GM23338 (cell line): Measurements from ENCODE around the gene MME. TPM values are rescaled to one million over a fixed set of nuclear protein-coding genes. Genes with fewer than 3 reads are reported as not detected.

Source experiments
- ATAC-seq: fragments of 200-7000 bp; cut with Tn5 transposase; 3 replicates; pipeline ENCODE4 v1.9.1; 2020
- DNase-seq: peaks from one replicate; pipeline ENCODE4 v3.0.0-alpha.2; 2015; ENCODE audit warnings: low spot score
- H2AFZ ChIP-seq: fragments of 200-600 bp; sonication (generic); 2 replicates; pipeline ENCODE4 v1.8.0; 2016; ENCODE audit warnings: antibody characterized with exemption, mild to moderate bottlenecking, moderate library complexity
- H3F3A ChIP-seq: fragments of 200-600 bp; sonication (generic); replicated peaks from 2 replicates; pipeline ENCODE4 v1.8.0; 2017; ENCODE audit warnings: antibody characterized with exemption, mixed run types, low read depth
- H3K27ac ChIP-seq: fragments of 200-600 bp; sonication (generic); 2 replicates; pipeline ENCODE4 v1.6.1; 2016; ENCODE audit warnings: low read depth
- H3K27me3 ChIP-seq: fragments of 200-600 bp; sonication (generic); 2 replicates; pipeline ENCODE4 v1.8.0; 2016; ENCODE audit warnings: mild to moderate bottlenecking, mixed run types, moderate library complexity; ENCODE audit not compliant: insufficient read depth
- H3K36me3 ChIP-seq: fragments of 200-600 bp; sonication (generic); 2 replicates; pipeline ENCODE4 v1.8.0; 2016; ENCODE audit warnings: mild to moderate bottlenecking; ENCODE audit not compliant: insufficient read depth
- H3K4me1 ChIP-seq: fragments of 200-600 bp; sonication (generic); 2 replicates; pipeline ENCODE4 v1.8.0; 2016; ENCODE audit warnings: mild to moderate bottlenecking, moderate library complexity; ENCODE audit not compliant: insufficient read depth
- H3K4me2 ChIP-seq: fragments of 200-600 bp; sonication (generic); 2 replicates; pipeline ENCODE4 v1.7.1; 2017; ENCODE audit warnings: mixed run types
- H3K4me3 ChIP-seq: fragments of 200-600 bp; sonication (generic); 2 replicates; pipeline ENCODE4 v1.6.1; 2016; ENCODE audit warnings: mixed run types
- H3K79me2 ChIP-seq: fragments of 200-600 bp; sonication (generic); replicated peaks from 2 replicates; pipeline ENCODE4 v1.8.0; 2017; ENCODE audit warnings: mild to moderate bottlenecking; ENCODE audit not compliant: insufficient read depth
- H3K9me2 ChIP-seq: fragments of 200-600 bp; sonication (generic); 2 replicates; pipeline ENCODE4 v1.8.0; 2017; ENCODE audit not compliant: insufficient read depth
- H4K20me1 ChIP-seq: fragments of 200-600 bp; sonication (generic); replicated peaks from 2 replicates; pipeline ENCODE4 v1.8.0; 2017; ENCODE audit warnings: mild to moderate bottlenecking; ENCODE audit not compliant: insufficient read depth
- H3K27ac Mint-ChIP-seq: 2 replicates; pipeline ENCODE4 v1.8.0; 2020; ENCODE audit warnings: inconsistent platforms, mild to moderate bottlenecking, moderate library complexity, mixed read lengths
- H3K27me3 Mint-ChIP-seq: 3 replicates; pipeline ENCODE4 v1.8.0; 2022; ENCODE audit warnings: low read depth, mild to moderate bottlenecking, moderate library complexity, mixed read lengths, inconsistent platforms; ENCODE audit not compliant: insufficient read depth, poor library complexity
- H3K36me3 Mint-ChIP-seq: 3 replicates; pipeline ENCODE4 v1.8.0; 2021; ENCODE audit warnings: low read depth, mild to moderate bottlenecking, inconsistent platforms, moderate library complexity, mixed read lengths
- H3K4me1 Mint-ChIP-seq: 3 replicates; pipeline ENCODE4 v1.8.0; 2020; ENCODE audit warnings: mild to moderate bottlenecking, inconsistent platforms, mixed read lengths
- H3K4me3 Mint-ChIP-seq: 3 replicates; pipeline ENCODE4 v1.8.0; 2021; ENCODE audit warnings: moderate library complexity, mild to moderate bottlenecking, inconsistent platforms, mixed read lengths
- H3K9me3 Mint-ChIP-seq: 3 replicates; pipeline ENCODE4 v1.8.0; 2020; ENCODE audit warnings: moderate library complexity, mild to moderate bottlenecking, inconsistent platforms, mixed read lengths
- CREB1 ChIP-seq: fragments of 250-450 bp; sonication (Bioruptor Pico); IDR thresholded peaks from 2 replicates; pipeline ENCODE4 v1.5.0; 2020; ENCODE audit warnings: low read depth, mild to moderate bottlenecking, moderate library complexity
- NANOG ChIP-seq: IDR thresholded peaks from 2 replicates; pipeline ENCODE4 v1.6.1; 2016; ENCODE audit warnings: antibody characterized with exemption, borderline replicate concordance
- POLR2AphosphoS5 ChIP-seq: IDR thresholded peaks from 2 replicates; pipeline ENCODE4 v1.6.1; 2016; ENCODE audit warnings: antibody characterized with exemption, low read depth
- REST ChIP-seq: IDR thresholded peaks from one replicate; pipeline ENCODE4 v1.6.1; 2018; ENCODE audit warnings: antibody characterized with exemption; ENCODE audit not compliant: unreplicated experiment
- ZNF331 ChIP-seq: fragments of 250-450 bp; sonication (Bioruptor Pico); IDR thresholded peaks from 2 replicates; pipeline ENCODE4 v1.5.0; 2020; ENCODE audit warnings: low read depth, mild to moderate bottlenecking, moderate library complexity
- ZNF462 ChIP-seq: fragments of 250-450 bp; sonication (Bioruptor Pico); IDR thresholded peaks from 2 replicates; pipeline ENCODE4 v1.5.0; 2020; ENCODE audit warnings: mild to moderate bottlenecking, moderate library complexity
- polyA plus RNA-seq: library from polyadenylated mRNA; unstranded; fragments of >200 nt; fragmentation: Nextera tagmentation; extraction: Ambion mirVana; gene quantifications from 2 replicates; pipeline ENCODE4 v1.2.1, GENCODE V29; 2016
- total RNA-seq: library from RNA; depleted of rRNA; stranded (reverse); fragments of >200 nt; shearing (Covaris generic); gene quantifications from 2 replicates; pipeline ENCODE4 v1.2.3, GENCODE V29; 2014

The MME gene
- total and polyA plus RNA-seq, 2 experiments from 2014 or later = 15.2 to 76.7 TPM

- TF ChIP-seq ZNF462 (no peak), NANOG (no peak)
Measured at GRCh38 chr3:155138677-155139076, 58.6 kb downstream of the MME start (continued).

GRCh38 chr3:155147588-155147987, 67.5 kb downstream of the MME start:
- H3F3A ChIP-seq = no peaks in the 10 kb centered on the region
- H2AFZ ChIP-seq = no peak overlapping the region
- no peaks in the 10 kb centered on the region for H3K4me1 Mint-ChIP-seq
- no peaks in the 10 kb centered on the region; the same call in 2 of the 3 replicates for H3K36me3 Mint-ChIP-seq
- no peaks in the 10 kb centered on the region for H3K27me3 Mint-ChIP-seq
- peaks cover 18% of the 10 kb centered on the region; the same call in 1 of the 2 replicates for H3K36me3 ChIP-seq
- H3K4me2 ChIP-seq = no peak overlapping the region
- DNase-seq = no peak
- no peak overlapping the region for H3K4me3 Mint-ChIP-seq
- no peaks in the 10 kb centered on the region for H3K27me3 ChIP-seq
- no peak for ATAC-seq
- no peak overlapping the region for H3K27ac Mint-ChIP-seq
- H3K27ac ChIP-seq = no peak overlapping the region
- H4K20me1 ChIP-seq = 0 out of 2 replicates have a peak, but pooled peaks cover 4% of the 10 kb centered on the region
- no peaks in the 10 kb centered on the region for H3K79me2 ChIP-seq
- H3K9me3 Mint-ChIP-seq = no peaks in the 10 kb centered on the region
- H3K4me1 ChIP-seq = no peaks in the 10 kb centered on the region
- no peak overlapping the region for H3K4me3 ChIP-seq
- no peaks in the 10 kb centered on the region for H3K9me2 ChIP-seq
- TF ChIP-seq ZNF331 (CRISPR knock-in tag) (no peak), POLR2AphosphoS5 (no peak), REST (no peak), ZNF462 (no peak), CREB1 (CRISPR knock-in tag) (no peak)
